Measurements from ENCODE around the gene NOX3.

Gene NOX3

DNA sequence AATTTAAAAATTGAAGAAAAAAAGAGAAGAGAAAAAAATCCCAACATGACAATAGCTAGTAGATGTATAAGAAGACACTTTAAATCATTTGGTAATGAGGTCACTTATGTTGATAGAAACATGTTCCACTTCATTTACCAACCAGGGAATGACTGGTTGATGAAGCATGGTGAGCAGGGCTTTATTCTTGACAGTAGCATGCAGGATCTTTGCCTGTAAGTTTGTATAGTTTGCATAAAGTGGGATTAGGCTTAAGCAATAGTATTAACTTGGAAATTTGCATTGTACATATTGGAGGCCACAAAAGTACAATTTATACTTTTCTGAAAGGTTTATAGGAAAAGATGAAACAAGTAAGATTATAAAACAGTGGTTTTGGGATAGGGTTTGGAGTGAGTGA is 67.0 kb downstream of the NOX3 start:
- no peaks in the 10 kb centered on the region for H3K36me3 ChIP-seq (ENCODE audit: control insufficient read depth, insufficient read depth, low read length)
- H3K4me3 ChIP-seq (ENCODE audit: extremely low read depth, insufficient read depth, low read length, poor library complexity, severe bottlenecking) = no peak overlapping the region
- H3K9me3 ChIP-seq (ENCODE audit: control insufficient read depth, low read length) = no peaks in the 10 kb centered on the region
- no peaks in the 10 kb centered on the region for H3K4me1 ChIP-seq (ENCODE audit: control insufficient read depth, insufficient read depth, low read length, poor library complexity, severe bottlenecking)
- H3K27ac ChIP-seq (ENCODE audit: low read depth, low read length, severe bottlenecking) = no peak overlapping the region

GRCh38 chr6:155387481-155387880 is 68.2 kb downstream of the NOX3 start:
- no peaks in the 10 kb centered on the region for H3K4me1 ChIP-seq (ENCODE audit: control insufficient read depth, insufficient read depth, low read length, poor library complexity, severe bottlenecking)
- no peaks in the 10 kb centered on the region for H3K36me3 ChIP-seq (ENCODE audit: control insufficient read depth, insufficient read depth, low read length)
- no peak overlapping the region for H3K4me3 ChIP-seq (ENCODE audit: extremely low read depth, insufficient read depth, low read length, poor library complexity, severe bottlenecking)
- no peak overlapping the region for H3K27ac ChIP-seq (ENCODE audit: low read depth, low read length, severe bottlenecking)
- no peaks in the 10 kb centered on the region for H3K9me3 ChIP-seq (ENCODE audit: control insufficient read depth, low read length)
- 87% methylated on average over 2 of the region's 2 CpGs; no CpG with 5 or more reads in 1 of the 2 experiments for WGBS, 2 experiments (ENCODE audit: insufficient coverage in 2 of 2)

- no peak overlapping the region for H3K27ac ChIP-seq (ENCODE audit: low read depth, low read length, severe bottlenecking)
- H3K4me3 ChIP-seq (ENCODE audit: extremely low read depth, insufficient read depth, low read length, poor library complexity, severe bottlenecking) = no peak overlapping the region
- H3K36me3 ChIP-seq (ENCODE audit: control insufficient read depth, insufficient read depth, low read length) = no peaks in the 10 kb centered on the region
- peaks cover 10% of the 10 kb centered on the region for H3K4me1 ChIP-seq (ENCODE audit: control insufficient read depth, insufficient read depth, low read length, poor library complexity, severe bottlenecking)
- no peaks in the 10 kb centered on the region for H3K9me3 ChIP-seq (ENCODE audit: control insufficient read depth, low read length)
- 94 to 100% methylated on average over 8 to 11 of the region's 15 CpGs for WGBS, 2 experiments (ENCODE audit: insufficient coverage in 2 of 2)
Observed at GRCh38 chr6:155384321-155384952, 71.2 kb downstream of the NOX3 start.

DNA sequence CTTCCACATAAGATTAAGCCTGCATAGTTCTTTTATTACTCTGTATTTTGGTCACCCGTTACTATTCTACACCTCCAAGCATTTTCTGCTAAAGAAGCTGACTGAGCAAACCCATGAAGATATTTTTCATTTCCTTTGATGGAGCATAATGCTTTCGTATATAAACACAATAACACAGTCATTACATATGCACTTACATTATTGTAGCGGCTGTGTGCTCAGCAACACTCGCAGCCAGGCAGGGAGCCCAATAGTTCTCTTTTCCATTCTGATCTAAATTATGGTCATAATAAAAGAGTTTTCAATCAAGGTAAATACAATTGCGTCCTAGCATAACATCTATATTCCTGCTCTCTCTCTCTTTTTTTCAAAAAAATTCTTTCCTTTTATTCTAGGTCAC is 71.7 kb downstream of the NOX3 start:
- Histone ChIP-seq H3K4me3 (ENCODE audit: extremely low read depth, insufficient read depth, low read length, poor library complexity, severe bottlenecking) (no peak overlapping the region), H3K27ac (ENCODE audit: low read depth, low read length, severe bottlenecking) (no peak overlapping the region)

DNA sequence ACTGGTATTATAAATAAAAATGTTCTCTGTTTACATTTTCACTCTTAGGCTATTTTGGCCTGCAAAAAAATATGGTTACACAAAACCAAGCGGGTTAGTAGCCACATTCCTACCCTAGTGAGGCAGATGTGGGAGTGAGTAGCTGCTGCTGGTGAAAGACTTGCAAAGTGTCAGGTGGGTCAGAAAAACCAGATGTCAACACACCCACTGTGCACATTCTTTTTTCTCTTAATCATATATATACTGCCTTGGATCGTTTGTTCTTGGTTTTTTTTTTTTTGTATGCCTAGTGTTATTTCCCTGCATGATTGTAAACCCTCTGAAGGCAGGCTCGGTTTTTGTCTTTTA is 73.3 kb downstream of the NOX3 start:
- Histone ChIP-seq H3K36me3 (ENCODE audit: control insufficient read depth, insufficient read depth, low read length) (no peaks in the 10 kb centered on the region), H3K9me3 (ENCODE audit: control insufficient read depth, low read length) (no peaks in the 10 kb centered on the region), H3K4me1 (ENCODE audit: control insufficient read depth, insufficient read depth, low read length, poor library complexity, severe bottlenecking) (peaks cover 10% of the 10 kb centered on the region), H3K27ac (ENCODE audit: low read depth, low read length, severe bottlenecking) (no peak overlapping the region), H3K4me3 (ENCODE audit: extremely low read depth, insufficient read depth, low read length, poor library complexity, severe bottlenecking) (no peak overlapping the region)
- WGBS, 2 experiments (ENCODE audit: insufficient coverage in 2 of 2) = no CpG with 5 or more reads among the region's 3 CpGs

More for the DNA sequence above, 71.7 kb downstream of the NOX3 start:
- WGBS, 2 experiments (ENCODE audit: insufficient coverage in 2 of 2) = 100% methylated on average over 1 to 2 of the region's 5 CpGs
- H3K4me1 ChIP-seq (ENCODE audit: control insufficient read depth, insufficient read depth, low read length, poor library complexity, severe bottlenecking) = peaks cover 10% of the 10 kb centered on the region
- H3K36me3 ChIP-seq (ENCODE audit: control insufficient read depth, insufficient read depth, low read length) = no peaks in the 10 kb centered on the region
- no peaks in the 10 kb centered on the region for H3K9me3 ChIP-seq (ENCODE audit: control insufficient read depth, low read length)

GRCh38 chr6:155381673-155382337 is 73.8 kb downstream of the NOX3 start:
- Histone ChIP-seq H3K27ac (ENCODE audit: low read depth, low read length, severe bottlenecking) (no peak overlapping the region), H3K4me3 (ENCODE audit: extremely low read depth, insufficient read depth, low read length, poor library complexity, severe bottlenecking) (no peak overlapping the region)

DNA sequence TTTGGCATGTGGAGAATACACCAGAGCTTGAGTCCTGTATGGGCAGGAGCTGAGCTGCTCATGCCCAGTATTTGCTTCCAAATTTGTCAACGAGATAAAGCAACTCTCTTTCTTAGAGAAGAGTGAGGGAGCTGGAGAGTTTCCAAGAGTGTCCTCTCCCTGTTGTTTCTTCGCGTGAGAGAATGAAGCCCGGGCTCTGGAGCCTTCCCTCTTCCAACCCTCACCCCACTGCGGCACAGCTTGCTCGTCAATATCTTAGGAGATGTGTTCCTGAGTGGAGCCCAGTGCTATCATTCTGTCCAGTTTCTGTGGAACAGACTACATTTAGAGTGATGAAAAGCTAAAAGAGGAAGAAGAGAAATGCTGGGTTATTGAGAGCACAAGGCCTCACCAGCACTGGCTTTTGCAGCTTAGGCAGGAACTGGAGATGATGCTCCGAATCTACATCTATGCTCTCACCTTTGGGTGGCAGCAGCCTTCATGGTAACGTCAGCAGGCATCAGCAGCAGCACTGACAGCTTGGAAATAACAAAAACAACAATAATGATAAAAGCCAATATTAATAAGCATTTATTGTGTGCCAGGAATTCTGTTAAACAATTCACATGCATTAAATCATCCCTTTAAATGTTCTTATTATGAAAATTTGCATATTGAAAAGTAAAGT is 74.8 kb downstream of the NOX3 start:
- no peaks in the 10 kb centered on the region for H3K36me3 ChIP-seq (ENCODE audit: control insufficient read depth, insufficient read depth, low read length)
- 100% methylated on average over 1 of the region's 8 CpGs for WGBS, 2 experiments (ENCODE audit: insufficient coverage in 2 of 2)
- H3K9me3 ChIP-seq (ENCODE audit: control insufficient read depth, low read length) = no peaks in the 10 kb centered on the region
- H3K4me3 ChIP-seq (ENCODE audit: extremely low read depth, insufficient read depth, low read length, poor library complexity, severe bottlenecking) = no peak overlapping the region
- H3K27ac ChIP-seq (ENCODE audit: low read depth, low read length, severe bottlenecking) = no peak overlapping the region
- peaks cover 10% of the 10 kb centered on the region for H3K4me1 ChIP-seq (ENCODE audit: control insufficient read depth, insufficient read depth, low read length, poor library complexity, severe bottlenecking)

More at GRCh38 chr6:155381673-155382337, 73.8 kb downstream of the NOX3 start:
- 56 to 100% methylated on average over 1 to 3 of the region's 5 CpGs for WGBS, 2 experiments (ENCODE audit: insufficient coverage in 2 of 2)
- no peaks in the 10 kb centered on the region for H3K36me3 ChIP-seq (ENCODE audit: control insufficient read depth, insufficient read depth, low read length)
- peaks cover 10% of the 10 kb centered on the region for H3K4me1 ChIP-seq (ENCODE audit: control insufficient read depth, insufficient read depth, low read length, poor library complexity, severe bottlenecking)
- H3K9me3 ChIP-seq (ENCODE audit: control insufficient read depth, low read length) = no peaks in the 10 kb centered on the region

- no peaks in the 10 kb centered on the region for H3K36me3 ChIP-seq (ENCODE audit: control insufficient read depth, insufficient read depth, low read length)
- H3K9me3 ChIP-seq (ENCODE audit: control insufficient read depth, low read length) = no peaks in the 10 kb centered on the region
- WGBS, 2 experiments (ENCODE audit: insufficient coverage in 2 of 2) = 93 to 96% methylated on average over 2 of the region's 3 CpGs
- no peak overlapping the region for H3K27ac ChIP-seq (ENCODE audit: low read depth, low read length, severe bottlenecking)
- peaks cover 10% of the 10 kb centered on the region for H3K4me1 ChIP-seq (ENCODE audit: control insufficient read depth, insufficient read depth, low read length, poor library complexity, severe bottlenecking)
- no peak overlapping the region for H3K4me3 ChIP-seq (ENCODE audit: extremely low read depth, insufficient read depth, low read length, poor library complexity, severe bottlenecking)
Observed at GRCh38 chr6:155378724-155379123, 76.9 kb downstream of the NOX3 start.

GRCh38 chr6:155378276-155378675 is 77.4 kb downstream of the NOX3 start:
- Histone ChIP-seq H3K4me3 (ENCODE audit: extremely low read depth, insufficient read depth, low read length, poor library complexity, severe bottlenecking) (no peak overlapping the region), H3K27ac (ENCODE audit: low read depth, low read length, severe bottlenecking) (no peak overlapping the region), H3K9me3 (ENCODE audit: control insufficient read depth, low read length) (no peaks in the 10 kb centered on the region), H3K36me3 (ENCODE audit: control insufficient read depth, insufficient read depth, low read length) (no peaks in the 10 kb centered on the region), H3K4me1 (ENCODE audit: control insufficient read depth, insufficient read depth, low read length, poor library complexity, severe bottlenecking) (peaks cover 10% of the 10 kb centered on the region)

GRCh38 chr6:155377061-155377460 is 78.6 kb downstream of the NOX3 start:
- H3K27ac ChIP-seq (ENCODE audit: low read depth, low read length, severe bottlenecking) = no peak overlapping the region
- WGBS, 2 experiments (ENCODE audit: insufficient coverage in 2 of 2) = no CpG with 5 or more reads among the region's 1 CpG
- H3K4me1 ChIP-seq (ENCODE audit: control insufficient read depth, insufficient read depth, low read length, poor library complexity, severe bottlenecking) = peaks cover 7% of the 10 kb centered on the region
- no peaks in the 10 kb centered on the region for H3K36me3 ChIP-seq (ENCODE audit: control insufficient read depth, insufficient read depth, low read length)
- H3K9me3 ChIP-seq (ENCODE audit: control insufficient read depth, low read length) = no peaks in the 10 kb centered on the region
- no peak overlapping the region for H3K4me3 ChIP-seq (ENCODE audit: extremely low read depth, insufficient read depth, low read length, poor library complexity, severe bottlenecking)

- H3K36me3 ChIP-seq (ENCODE audit: control insufficient read depth, insufficient read depth, low read length) = no peaks in the 10 kb centered on the region
- H3K9me3 ChIP-seq (ENCODE audit: control insufficient read depth, low read length) = no peaks in the 10 kb centered on the region
- WGBS, 2 experiments (ENCODE audit: insufficient coverage in 2 of 2) = 88 to 100% methylated on average over 1 of the region's 2 CpGs
- H3K27ac ChIP-seq (ENCODE audit: low read depth, low read length, severe bottlenecking) = no peak overlapping the region
- no peak overlapping the region for H3K4me3 ChIP-seq (ENCODE audit: extremely low read depth, insufficient read depth, low read length, poor library complexity, severe bottlenecking)
- H3K4me1 ChIP-seq (ENCODE audit: control insufficient read depth, insufficient read depth, low read length, poor library complexity, severe bottlenecking) = no peaks in the 10 kb centered on the region
Observed at GRCh38 chr6:155375801-155376200, 79.8 kb downstream of the NOX3 start.

All from mesodermal cell (in vitro differentiated cells).